HEK293 (cell line): ENCODE measurements around the gene AEBP1.
A peak's percentile ranks its signal among the peaks of the same experiment; 100 is the strongest.

Source experiments
- ATF2 ChIP-seq: fragments of 450-650 bp; formaldehyde crosslinking; IDR thresholded peaks from 2 replicates; pipeline ENCODE4 v1.5.1; 2016; ENCODE audit warnings: missing biosample characterization, missing genetic modification characterization, low read depth
- HOXA7 ChIP-seq: sonication (generic); formaldehyde crosslinking; IDR thresholded peaks from 2 replicates; pipeline ENCODE4 v1.8.1; 2022; ENCODE audit warnings: missing genetic modification reagents, borderline replicate concordance
- OVOL3 ChIP-seq: fragments of 450-650 bp; formaldehyde crosslinking; IDR thresholded peaks from 2 replicates; pipeline ENCODE4 v1.5.1; 2016; ENCODE audit warnings: missing biosample characterization, missing genetic modification characterization
- SCRT1 ChIP-seq: fragments of 450-650 bp; formaldehyde crosslinking; IDR thresholded peaks from 2 replicates; pipeline ENCODE4 v1.5.1; 2016; ENCODE audit warnings: missing biosample characterization, missing genetic modification characterization, borderline replicate concordance
- YY2 ChIP-seq: fragments of 450-650 bp; formaldehyde crosslinking; IDR thresholded peaks from 2 replicates; pipeline ENCODE4 v1.5.1; 2016; ENCODE audit warnings: missing biosample characterization, missing genetic modification characterization
- ZNF112 ChIP-seq: fragments of 450-650 bp; formaldehyde crosslinking; IDR thresholded peaks from 2 replicates; pipeline ENCODE4 v1.5.0; 2017; ENCODE audit warnings: missing biosample characterization, missing genetic modification characterization
- ZNF114 ChIP-seq: fragments of 450-650 bp; formaldehyde crosslinking; IDR thresholded peaks from 2 replicates; pipeline ENCODE4 v1.5.0; 2017; ENCODE audit warnings: missing biosample characterization, missing genetic modification characterization
- ZNF221 ChIP-seq: fragments of 450-650 bp; formaldehyde crosslinking; IDR thresholded peaks from 2 replicates; pipeline ENCODE4 v1.5.1; 2017; ENCODE audit warnings: missing biosample characterization, missing genetic modification characterization, borderline replicate concordance
- ZNF24 ChIP-seq: fragments of 450-650 bp; formaldehyde crosslinking; IDR thresholded peaks from 2 replicates; pipeline ENCODE4 v1.5.1; 2016; ENCODE audit warnings: missing biosample characterization, missing genetic modification characterization
- ZNF292 ChIP-seq: fragments of 450-650 bp; formaldehyde crosslinking; IDR thresholded peaks from 2 replicates; pipeline ENCODE4 v1.5.1; 2016; ENCODE audit warnings: low read depth, missing biosample characterization, missing genetic modification characterization, borderline replicate concordance
- ZNF354C ChIP-seq: fragments of 450-650 bp; formaldehyde crosslinking; IDR thresholded peaks from 2 replicates; pipeline ENCODE4 v1.5.1; 2016; ENCODE audit warnings: missing biosample characterization, missing genetic modification characterization, low read depth, borderline replicate concordance
- ZNF416 ChIP-seq: fragments of 450-650 bp; formaldehyde crosslinking; IDR thresholded peaks from 2 replicates; pipeline ENCODE4 v1.5.1; 2016; ENCODE audit warnings: missing biosample characterization, missing genetic modification characterization
- ZNF423 ChIP-seq: fragments of 450-650 bp; formaldehyde crosslinking; IDR thresholded peaks from 2 replicates; pipeline ENCODE4 v1.5.1; 2016; ENCODE audit warnings: missing biosample characterization, missing genetic modification characterization
- ZNF514 ChIP-seq: fragments of 450-650 bp; formaldehyde crosslinking; IDR thresholded peaks from 2 replicates; pipeline ENCODE4 v1.5.1; 2016; ENCODE audit warnings: missing biosample characterization, missing genetic modification characterization
- ZNF624 ChIP-seq: fragments of 450-650 bp; formaldehyde crosslinking; IDR thresholded peaks from 2 replicates; pipeline ENCODE4 v1.5.1; 2017; ENCODE audit warnings: missing biosample characterization, missing genetic modification characterization
- ZNF654 ChIP-seq: fragments of 450-650 bp; formaldehyde crosslinking; IDR thresholded peaks from 2 replicates; pipeline ENCODE4 v1.5.1; 2016; ENCODE audit warnings: low read depth, missing biosample characterization, missing genetic modification characterization
- ZNF776 ChIP-seq: fragments of 450-650 bp; formaldehyde crosslinking; IDR thresholded peaks from 2 replicates; pipeline ENCODE4 v1.5.0; 2017; ENCODE audit warnings: missing biosample characterization, missing genetic modification characterization, borderline replicate concordance
- TF ChIP-seq, protein P1 (sequence below): fragments of 450-650 bp; formaldehyde crosslinking; IDR thresholded peaks from 2 replicates; pipeline ENCODE4 v1.5.1; 2017; ENCODE audit warnings: missing biosample characterization, missing genetic modification characterization
- TF ChIP-seq, protein P2 (sequence below): fragments of 450-650 bp; formaldehyde crosslinking; IDR thresholded peaks from 2 replicates; pipeline ENCODE4 v1.5.1; 2016; ENCODE audit warnings: missing biosample characterization, missing genetic modification characterization, borderline replicate concordance
- TF ChIP-seq, protein P3 (sequence below): fragments of 450-650 bp; formaldehyde crosslinking; IDR thresholded peaks from 2 replicates; pipeline ENCODE4 v1.5.1; 2016; ENCODE audit warnings: missing biosample characterization, missing genetic modification characterization
- TF ChIP-seq, protein P4 (sequence below): fragments of 450-650 bp; formaldehyde crosslinking; IDR thresholded peaks from 2 replicates; pipeline ENCODE4 v1.5.1; 2016; ENCODE audit warnings: missing biosample characterization, missing genetic modification characterization

AEBP1 gene

DNA sequence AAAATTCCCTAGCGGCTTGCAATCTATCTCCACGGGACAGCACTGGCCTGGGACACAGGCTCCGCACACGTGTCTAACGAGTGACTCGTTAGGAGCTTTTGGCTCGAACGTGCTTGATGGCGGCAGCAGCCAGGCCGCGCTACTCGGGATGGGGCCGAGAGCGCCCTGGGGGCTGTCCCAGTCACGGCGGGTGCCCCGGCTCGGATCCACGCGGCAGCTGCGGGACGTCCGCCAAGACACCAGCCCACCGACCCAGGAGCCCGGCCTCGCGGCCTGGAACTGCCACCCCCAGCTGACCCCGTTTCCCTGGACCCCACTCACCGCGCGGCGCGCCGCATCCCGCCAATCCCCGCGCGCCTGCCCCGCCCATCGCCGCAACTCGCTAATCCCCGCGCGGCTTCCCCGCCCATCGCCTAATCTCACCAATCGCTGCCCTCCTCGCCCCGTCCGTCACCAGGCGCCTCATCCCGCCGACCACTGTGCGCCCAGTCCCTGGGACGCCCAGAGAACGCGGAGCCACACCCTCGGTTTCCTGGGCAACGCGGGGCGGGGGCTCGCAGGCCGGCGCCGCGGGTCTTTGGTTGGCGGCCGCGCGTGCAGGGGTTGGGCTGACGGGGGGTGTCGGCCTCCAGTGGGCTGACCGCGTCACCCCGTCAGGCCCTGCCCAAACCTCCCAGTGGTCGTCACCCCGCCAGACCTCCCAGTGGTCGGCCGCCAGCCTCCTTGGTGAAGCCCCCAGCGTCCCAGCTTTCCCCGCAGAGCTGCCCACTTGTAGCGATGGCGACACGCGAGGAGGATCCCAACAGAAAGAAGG is 19.3 kb downstream of the AEBP1 start, which contains the start of gene POLD2 (continued):
- 0 out of 2 replicates have a peak, but pooled peaks have one; percentile 21 for TF ChIP-seq ZNF24 (tag by site-specific recombination)
- TF ChIP-seq ZNF114 (tag by site-specific recombination) = no peak
- TF ChIP-seq OVOL3 (tag by site-specific recombination) = no peak
- TF ChIP-seq SCRT1 (tag by site-specific recombination) = no peak
- no peak for TF ChIP-seq ZNF292 (tag by site-specific recombination)
- TF ChIP-seq ZNF354C (tag by site-specific recombination) = no peak
- no peak for TF ChIP-seq ZNF416
- no peak for TF ChIP-seq ATF2 (tag by site-specific recombination)
- TF ChIP-seq, protein P1, sequence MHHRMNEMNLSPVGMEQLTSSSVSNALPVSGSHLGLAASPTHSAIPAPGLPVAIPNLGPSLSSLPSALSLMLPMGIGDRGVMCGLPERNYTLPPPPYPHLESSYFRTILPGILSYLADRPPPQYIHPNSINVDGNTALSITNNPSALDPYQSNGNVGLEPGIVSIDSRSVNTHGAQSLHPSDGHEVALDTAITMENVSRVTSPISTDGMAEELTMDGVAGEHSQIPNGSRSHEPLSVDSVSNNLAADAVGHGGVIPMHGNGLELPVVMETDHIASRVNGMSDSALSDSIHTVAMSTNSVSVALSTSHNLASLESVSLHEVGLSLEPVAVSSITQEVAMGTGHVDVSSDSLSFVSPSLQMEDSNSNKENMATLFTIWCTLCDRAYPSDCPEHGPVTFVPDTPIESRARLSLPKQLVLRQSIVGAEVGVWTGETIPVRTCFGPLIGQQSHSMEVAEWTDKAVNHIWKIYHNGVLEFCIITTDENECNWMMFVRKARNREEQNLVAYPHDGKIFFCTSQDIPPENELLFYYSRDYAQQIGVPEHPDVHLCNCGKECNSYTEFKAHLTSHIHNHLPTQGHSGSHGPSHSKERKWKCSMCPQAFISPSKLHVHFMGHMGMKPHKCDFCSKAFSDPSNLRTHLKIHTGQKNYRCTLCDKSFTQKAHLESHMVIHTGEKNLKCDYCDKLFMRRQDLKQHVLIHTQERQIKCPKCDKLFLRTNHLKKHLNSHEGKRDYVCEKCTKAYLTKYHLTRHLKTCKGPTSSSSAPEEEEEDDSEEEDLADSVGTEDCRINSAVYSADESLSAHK (tag by site-specific recombination) = no peak
- TF ChIP-seq ZNF221 = no peak
- TF ChIP-seq HOXA7 = no peak
- TF ChIP-seq, protein P2, sequence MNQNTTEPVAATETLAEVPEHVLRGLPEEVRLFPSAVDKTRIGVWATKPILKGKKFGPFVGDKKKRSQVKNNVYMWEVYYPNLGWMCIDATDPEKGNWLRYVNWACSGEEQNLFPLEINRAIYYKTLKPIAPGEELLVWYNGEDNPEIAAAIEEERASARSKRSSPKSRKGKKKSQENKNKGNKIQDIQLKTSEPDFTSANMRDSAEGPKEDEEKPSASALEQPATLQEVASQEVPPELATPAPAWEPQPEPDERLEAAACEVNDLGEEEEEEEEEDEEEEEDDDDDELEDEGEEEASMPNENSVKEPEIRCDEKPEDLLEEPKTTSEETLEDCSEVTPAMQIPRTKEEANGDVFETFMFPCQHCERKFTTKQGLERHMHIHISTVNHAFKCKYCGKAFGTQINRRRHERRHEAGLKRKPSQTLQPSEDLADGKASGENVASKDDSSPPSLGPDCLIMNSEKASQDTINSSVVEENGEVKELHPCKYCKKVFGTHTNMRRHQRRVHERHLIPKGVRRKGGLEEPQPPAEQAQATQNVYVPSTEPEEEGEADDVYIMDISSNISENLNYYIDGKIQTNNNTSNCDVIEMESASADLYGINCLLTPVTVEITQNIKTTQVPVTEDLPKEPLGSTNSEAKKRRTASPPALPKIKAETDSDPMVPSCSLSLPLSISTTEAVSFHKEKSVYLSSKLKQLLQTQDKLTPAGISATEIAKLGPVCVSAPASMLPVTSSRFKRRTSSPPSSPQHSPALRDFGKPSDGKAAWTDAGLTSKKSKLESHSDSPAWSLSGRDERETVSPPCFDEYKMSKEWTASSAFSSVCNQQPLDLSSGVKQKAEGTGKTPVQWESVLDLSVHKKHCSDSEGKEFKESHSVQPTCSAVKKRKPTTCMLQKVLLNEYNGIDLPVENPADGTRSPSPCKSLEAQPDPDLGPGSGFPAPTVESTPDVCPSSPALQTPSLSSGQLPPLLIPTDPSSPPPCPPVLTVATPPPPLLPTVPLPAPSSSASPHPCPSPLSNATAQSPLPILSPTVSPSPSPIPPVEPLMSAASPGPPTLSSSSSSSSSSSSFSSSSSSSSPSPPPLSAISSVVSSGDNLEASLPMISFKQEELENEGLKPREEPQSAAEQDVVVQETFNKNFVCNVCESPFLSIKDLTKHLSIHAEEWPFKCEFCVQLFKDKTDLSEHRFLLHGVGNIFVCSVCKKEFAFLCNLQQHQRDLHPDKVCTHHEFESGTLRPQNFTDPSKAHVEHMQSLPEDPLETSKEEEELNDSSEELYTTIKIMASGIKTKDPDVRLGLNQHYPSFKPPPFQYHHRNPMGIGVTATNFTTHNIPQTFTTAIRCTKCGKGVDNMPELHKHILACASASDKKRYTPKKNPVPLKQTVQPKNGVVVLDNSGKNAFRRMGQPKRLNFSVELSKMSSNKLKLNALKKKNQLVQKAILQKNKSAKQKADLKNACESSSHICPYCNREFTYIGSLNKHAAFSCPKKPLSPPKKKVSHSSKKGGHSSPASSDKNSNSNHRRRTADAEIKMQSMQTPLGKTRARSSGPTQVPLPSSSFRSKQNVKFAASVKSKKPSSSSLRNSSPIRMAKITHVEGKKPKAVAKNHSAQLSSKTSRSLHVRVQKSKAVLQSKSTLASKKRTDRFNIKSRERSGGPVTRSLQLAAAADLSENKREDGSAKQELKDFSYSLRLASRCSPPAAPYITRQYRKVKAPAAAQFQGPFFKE (tag by site-specific recombination) = no peak
- TF ChIP-seq YY2 (tag by site-specific recombination) = peak; percentile 81
- TF ChIP-seq, protein P3, sequence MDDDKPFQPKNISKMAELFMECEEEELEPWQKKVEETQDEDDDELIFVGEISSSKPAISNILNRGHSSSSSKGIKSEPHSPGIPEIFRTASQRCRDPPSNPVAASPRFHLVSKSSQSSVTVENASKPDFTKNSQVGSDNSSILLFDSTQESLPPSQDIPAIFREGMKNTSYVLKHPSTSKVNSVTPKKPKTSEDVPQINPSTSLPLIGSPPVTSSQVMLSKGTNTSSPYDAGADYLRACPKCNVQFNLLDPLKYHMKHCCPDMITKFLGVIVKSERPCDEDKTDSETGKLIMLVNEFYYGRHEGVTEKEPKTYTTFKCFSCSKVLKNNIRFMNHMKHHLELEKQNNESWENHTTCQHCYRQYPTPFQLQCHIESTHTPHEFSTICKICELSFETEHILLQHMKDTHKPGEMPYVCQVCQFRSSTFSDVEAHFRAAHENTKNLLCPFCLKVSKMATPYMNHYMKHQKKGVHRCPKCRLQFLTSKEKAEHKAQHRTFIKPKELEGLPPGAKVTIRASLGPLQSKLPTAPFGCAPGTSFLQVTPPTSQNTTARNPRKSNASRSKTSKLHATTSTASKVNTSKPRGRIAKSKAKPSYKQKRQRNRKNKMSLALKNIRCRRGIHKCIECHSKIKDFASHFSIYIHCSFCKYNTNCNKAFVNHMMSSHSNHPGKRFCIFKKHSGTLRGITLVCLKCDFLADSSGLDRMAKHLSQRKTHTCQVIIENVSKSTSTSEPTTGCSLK (tag by site-specific recombination) = no peak
- TF ChIP-seq ZNF112 (tag by site-specific recombination) = no peak
- TF ChIP-seq, protein P4, sequence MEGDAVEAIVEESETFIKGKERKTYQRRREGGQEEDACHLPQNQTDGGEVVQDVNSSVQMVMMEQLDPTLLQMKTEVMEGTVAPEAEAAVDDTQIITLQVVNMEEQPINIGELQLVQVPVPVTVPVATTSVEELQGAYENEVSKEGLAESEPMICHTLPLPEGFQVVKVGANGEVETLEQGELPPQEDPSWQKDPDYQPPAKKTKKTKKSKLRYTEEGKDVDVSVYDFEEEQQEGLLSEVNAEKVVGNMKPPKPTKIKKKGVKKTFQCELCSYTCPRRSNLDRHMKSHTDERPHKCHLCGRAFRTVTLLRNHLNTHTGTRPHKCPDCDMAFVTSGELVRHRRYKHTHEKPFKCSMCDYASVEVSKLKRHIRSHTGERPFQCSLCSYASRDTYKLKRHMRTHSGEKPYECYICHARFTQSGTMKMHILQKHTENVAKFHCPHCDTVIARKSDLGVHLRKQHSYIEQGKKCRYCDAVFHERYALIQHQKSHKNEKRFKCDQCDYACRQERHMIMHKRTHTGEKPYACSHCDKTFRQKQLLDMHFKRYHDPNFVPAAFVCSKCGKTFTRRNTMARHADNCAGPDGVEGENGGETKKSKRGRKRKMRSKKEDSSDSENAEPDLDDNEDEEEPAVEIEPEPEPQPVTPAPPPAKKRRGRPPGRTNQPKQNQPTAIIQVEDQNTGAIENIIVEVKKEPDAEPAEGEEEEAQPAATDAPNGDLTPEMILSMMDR (tag by site-specific recombination) = no peak
- TF ChIP-seq ZNF624 (tag by site-specific recombination) = no peak
- peak; percentile 37; the same call in 1 of the 2 replicates for TF ChIP-seq ZNF423 (tag by site-specific recombination)
- TF ChIP-seq ZNF776 (tag by site-specific recombination) = no peak
- TF ChIP-seq ZNF514 (tag by site-specific recombination) = no peak
- no peak for TF ChIP-seq ZNF654 (tag by site-specific recombination)
